GM19372 (cell line): ENCODE results near the gene PKD1.
"Not testable (repeated sequence)": the region's sequence is repeated elsewhere in the genome, so short reads cannot be mapped to it uniquely, and the experiment has no call there.

Experiments used
- ATAC-seq: cut with Tn5 transposase; IDR thresholded peaks from one replicate; pipeline ENCODE4 v1.9.1; 2021; ENCODE audit warnings: mild to moderate bottlenecking, low read depth, moderate library complexity; ENCODE audit not compliant: unreplicated experiment

The PKD1 gene

GRCh38 chr16:2126928-2127556 is 8.7 kb downstream of the PKD1 start:
- not testable (repeated sequence) for ATAC-seq

GRCh38 chr16:2126161-2126743 is 9.4 kb downstream of the PKD1 start:
- not testable (repeated sequence) for ATAC-seq

- ATAC-seq = not testable (repeated sequence)
Observed at GRCh38 chr16:2125609-2126008, 10.1 kb downstream of the PKD1 start.

DNA sequence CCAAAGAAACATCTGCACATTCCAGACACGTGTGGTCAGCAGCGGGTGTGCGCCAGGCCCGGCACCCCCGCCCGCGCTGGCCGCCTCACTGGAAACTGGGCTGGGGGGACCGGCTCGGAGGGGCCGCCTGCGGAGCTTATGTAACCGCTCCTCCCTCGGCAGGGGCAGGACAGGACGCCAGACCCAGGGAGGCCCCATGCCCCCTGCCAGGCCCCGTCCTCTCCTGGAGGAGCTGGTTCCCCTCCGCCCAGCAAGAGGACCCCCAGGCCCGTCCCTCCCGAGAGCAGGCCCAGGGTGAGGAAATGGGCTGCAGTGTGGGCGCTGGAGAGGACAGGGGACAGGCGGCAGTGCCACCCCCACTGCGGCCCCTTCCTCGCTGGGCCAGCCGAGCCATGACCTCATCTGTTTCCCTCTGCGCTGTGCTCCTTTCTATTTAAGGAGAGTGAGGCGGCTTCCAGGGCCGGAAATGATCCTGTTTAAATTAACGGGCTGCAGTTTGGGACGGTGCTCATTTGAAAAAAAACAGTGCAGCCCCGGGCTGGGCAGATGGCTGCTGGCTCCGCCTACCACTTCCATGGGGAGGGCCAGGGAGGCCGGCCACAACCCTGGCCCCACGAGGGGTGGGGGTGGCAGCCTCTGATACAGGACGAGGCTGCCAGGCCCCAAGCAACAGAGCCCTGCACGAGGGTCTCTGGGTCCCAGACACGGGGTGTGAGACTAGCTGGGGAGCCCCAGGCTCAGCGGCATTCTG is 10.8 kb downstream of the PKD1 start:
- not testable (repeated sequence) for ATAC-seq

- ATAC-seq = not testable (repeated sequence)
Observed at GRCh38 chr16:2124377-2124693, 11.4 kb downstream of the PKD1 start.

GRCh38 chr16:2123706-2124376 is 11.9 kb downstream of the PKD1 start:
- ATAC-seq = not testable (repeated sequence)

GRCh38 chr16:2122934-2123683 is 12.6 kb downstream of the PKD1 start:
- ATAC-seq = not testable (repeated sequence)

DNA sequence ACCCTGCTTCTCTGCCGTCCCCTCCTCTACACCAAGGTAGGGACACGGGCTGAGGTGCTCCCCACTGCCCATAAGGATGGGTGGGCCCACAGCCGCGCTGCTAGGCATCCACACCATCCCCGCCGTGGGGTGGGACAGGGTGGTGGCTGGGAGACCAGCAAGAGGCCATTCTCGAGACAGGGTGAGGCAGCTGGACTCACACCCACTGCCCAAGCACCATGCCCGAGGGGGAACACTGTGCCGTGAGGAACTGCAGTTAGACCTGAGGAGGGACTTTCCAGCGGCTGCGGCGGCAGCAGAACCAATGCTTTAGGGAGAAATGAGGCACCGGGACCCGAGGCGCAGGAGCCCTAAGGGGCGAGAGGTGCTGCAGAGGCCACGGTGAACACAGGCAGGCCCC is 13.3 kb downstream of the PKD1 start:
- ATAC-seq = no peak

DNA sequence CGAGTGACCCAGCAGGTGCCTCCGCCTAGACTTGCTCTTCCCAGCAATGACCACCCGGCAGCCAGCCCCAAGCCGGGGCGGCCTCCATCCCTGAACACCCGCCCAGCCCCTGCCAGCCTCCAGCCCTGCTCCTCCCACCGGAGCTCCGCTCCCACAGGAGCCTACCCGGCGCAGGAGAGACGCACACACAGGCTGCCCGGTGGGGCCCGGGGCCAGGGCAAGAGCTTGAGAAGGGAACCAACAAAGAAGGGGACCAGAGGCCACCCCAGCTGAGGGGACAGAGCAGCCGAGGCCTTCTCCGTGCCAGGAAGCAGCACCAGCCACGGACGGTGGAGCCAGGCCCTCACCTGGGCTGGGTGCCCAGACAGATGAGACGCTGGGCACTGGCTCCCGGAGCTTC is 13.8 kb downstream of the PKD1 start:
- no peak for ATAC-seq

- ATAC-seq = not testable (repeated sequence)
Observed at GRCh38 chr16:2121325-2121724, 14.4 kb downstream of the PKD1 start.

GRCh38 chr16:2117960-2118722 is 17.6 kb downstream of the PKD1 start:
- ATAC-seq = not testable (repeated sequence)

GRCh38 chr16:2117341-2117740 is 18.4 kb downstream of the PKD1 start:
- ATAC-seq = not testable (repeated sequence)

GRCh38 chr16:2116428-2116827 is 19.3 kb downstream of the PKD1 start:
- not testable (repeated sequence) for ATAC-seq

DNA sequence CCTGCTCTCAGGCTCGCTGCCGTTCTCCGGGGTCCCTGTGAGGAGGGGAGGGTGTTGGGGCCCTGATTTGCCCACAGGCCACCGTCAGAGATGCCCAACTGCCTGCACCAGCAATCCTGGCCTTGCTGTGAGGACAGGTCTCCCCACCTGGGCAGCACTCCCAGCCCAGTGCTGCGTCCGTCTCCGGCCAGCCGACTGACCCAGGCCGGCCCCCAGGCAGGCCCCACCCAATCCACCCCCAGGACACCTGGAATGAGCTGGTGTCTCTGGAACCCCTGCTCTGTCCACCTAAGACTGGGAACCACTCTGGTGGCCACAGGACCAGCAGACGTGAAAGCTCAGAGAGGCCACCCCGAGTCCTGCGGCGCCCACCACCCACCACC is 20.1 kb downstream of the PKD1 start:
- ATAC-seq = no peak

- ATAC-seq = not testable (repeated sequence)
Observed at GRCh38 chr16:2114885-2115590, 20.7 kb downstream of the PKD1 start.

GRCh38 chr16:2114225-2114624 is 21.5 kb downstream of the PKD1 start:
- ATAC-seq = not testable (repeated sequence)

- ATAC-seq = not testable (repeated sequence)
Observed at GRCh38 chr16:2112539-2113106, 23.1 kb downstream of the PKD1 start.

GRCh38 chr16:2111412-2112335 is 24.0 kb downstream of the PKD1 start:
- ATAC-seq = not testable (repeated sequence)
